GM19438 (cell line): ENCODE measurements around the gene ALPI.
"Not testable (repeated sequence)": the region's sequence is repeated elsewhere in the genome, so short reads cannot be mapped to it uniquely, and the experiment has no call there.

ENCODE experiments used
- ATAC-seq: cut with Tn5 transposase; IDR thresholded peaks from one replicate; pipeline ENCODE4 v1.9.1; 2021; ENCODE audit warnings: low read depth; ENCODE audit not compliant: unreplicated experiment

The ALPI gene

DNA sequence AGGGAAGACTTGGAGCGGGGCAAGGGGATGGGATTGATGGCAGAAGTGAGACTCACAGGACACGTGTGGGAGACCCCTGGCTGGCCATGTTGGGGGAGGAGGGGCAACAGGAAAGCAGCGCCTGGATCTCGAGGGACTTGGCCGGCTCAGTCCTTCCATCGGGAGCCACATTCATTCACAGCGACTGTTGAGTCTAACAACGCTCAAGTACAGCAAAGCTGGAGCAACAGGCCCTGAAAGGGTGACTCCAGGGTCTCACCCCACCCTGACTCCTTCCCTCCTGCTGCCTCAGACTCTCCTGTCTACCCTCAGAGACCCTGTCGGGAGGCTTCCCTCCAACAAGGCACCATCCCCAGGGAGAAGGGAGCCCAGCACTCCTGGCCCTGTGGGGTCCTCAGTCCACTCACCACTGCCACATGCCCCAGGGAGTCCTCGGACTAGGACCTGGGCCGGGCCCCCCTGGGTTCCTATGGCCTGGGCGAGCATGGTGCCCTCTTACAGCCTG lies 14.8 kb upstream of the ALPI start:
- no peak for ATAC-seq

DNA sequence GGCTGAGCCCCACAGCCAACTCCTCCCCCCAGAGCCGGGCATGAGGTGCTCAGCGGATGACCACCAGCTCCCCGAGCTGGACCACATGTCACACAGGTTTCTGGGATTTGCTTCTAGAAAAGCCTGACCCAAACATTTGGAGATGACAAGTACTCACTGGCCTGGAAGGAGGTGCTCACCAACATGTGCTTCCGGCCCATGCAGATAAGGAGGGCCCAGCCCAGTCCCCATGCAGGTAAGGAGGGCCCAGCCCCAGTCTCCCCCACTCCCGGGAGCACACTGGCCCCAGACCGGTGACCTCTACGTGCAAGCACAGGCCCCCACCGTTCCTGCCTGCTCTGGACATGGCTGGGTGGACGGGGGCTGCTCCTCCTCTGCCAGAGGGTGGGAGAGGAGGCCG lies 14.0 kb upstream of the ALPI start:
- not testable (repeated sequence) for ATAC-seq

DNA sequence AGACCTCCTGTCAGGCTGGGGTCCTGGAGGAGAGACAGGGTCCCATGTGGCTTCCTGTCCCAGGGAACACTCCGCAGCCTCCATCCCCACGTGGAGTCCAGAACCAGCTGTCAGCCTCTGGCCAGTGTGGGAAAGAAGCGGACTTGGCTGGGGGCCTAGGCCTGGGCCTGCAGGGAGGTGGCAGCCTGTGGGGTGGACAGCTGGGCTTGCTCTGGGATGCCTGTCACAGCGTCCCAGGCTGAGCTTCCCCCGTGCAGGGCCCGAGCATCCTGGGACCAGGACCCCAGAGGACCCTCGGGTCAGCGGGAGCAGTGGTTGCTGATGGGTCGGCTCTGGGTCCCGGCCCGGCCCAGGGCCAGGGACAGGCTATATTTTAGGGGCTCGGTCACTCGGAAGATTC lies 13.5 kb upstream of the ALPI start:
- not testable (repeated sequence) for ATAC-seq

DNA sequence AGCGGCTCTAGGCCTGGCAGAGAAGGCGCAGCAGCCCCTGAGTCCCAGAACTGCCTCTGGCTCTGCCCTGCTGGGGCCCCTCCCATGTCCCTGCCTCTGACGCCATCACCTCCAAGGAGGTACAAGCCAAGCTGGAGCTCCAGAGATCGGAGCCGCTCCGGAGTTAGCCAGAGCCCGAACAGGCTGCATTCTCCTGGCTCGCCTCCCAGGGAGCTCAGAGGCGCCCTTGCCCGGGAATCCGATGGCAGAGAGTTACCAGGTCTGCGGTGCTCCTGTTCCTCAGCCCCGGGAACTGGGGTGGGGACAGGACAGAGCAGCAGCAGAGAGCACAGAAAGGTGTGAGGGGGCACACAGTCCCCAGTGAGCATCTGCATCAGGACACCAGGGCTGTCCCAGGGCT lies 12.9 kb upstream of the ALPI start:
- ATAC-seq, result not testable (repeated sequence)

DNA sequence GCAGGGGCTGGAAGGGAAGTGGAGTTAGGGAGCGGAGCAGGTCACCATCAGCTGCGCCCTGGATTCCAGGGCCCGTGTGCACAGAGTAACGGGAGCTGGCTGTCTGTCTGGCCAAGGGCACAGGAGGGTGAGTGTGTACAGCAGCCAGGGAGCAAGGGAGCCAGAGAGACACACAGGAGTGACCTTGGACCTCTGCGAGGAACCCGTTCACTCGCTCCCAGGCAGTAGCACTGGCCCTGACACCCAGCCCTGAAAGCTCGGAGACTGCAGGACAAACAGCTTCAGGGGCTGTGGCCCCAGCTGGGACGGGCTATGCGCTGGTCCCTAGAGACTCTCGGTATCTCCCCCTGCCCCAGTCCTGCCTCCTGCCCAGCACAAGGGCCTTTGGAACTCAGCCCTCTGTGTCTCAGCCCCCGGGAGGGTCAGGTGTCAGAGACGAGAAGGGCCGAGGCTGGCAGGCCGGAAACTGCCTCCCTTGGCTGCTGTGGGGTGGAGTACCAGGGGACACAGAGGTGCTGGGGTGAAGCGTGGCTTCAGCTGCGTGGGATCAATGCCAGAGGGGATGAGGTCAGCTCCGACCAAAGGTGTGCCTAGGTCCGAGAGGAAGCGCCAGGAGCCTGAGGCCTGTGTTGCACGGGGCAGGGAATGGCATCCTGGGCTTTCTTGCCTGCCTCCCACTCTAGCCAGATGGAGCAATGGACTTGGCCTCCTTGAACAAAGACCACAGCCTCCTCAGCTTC lies 12.1 kb upstream of the ALPI start:
- not testable (repeated sequence) for ATAC-seq

DNA sequence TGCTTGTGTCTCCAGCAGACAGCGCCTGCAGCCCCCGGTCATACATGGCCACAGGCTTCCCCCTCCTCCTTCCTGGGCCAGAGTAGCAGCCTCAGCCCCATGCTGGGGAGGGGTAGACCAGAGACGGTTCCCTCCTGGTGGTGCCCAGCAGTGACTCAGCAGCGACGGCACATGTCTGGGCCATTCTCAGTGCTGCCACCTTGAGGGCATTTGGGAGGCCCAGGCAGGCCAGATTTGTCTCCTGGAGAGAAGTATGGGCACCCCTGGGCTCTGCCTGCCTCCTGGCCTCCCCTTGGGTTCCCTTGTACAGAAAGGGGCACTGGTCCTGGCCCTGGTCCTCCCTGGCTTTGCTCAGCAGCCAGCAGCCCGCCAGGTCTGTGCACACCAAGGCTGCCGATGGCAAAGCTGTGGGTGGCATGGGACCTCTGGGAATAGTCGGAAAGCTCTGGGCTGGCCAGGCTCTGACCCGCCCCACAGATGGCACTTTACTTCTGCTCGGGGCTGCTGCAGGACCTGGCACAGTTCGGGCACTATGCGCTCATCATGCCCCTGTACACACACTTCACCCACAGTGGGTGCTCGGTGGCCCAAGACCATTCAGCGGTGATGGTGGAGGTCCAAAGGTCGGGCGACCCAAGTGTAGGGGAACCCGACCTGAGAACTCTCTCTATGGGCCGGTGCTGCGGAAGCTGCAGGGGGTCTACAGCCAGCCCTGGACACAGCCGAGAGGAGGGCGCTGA lies 11.4 kb upstream of the ALPI start:
- no peak for ATAC-seq

DNA sequence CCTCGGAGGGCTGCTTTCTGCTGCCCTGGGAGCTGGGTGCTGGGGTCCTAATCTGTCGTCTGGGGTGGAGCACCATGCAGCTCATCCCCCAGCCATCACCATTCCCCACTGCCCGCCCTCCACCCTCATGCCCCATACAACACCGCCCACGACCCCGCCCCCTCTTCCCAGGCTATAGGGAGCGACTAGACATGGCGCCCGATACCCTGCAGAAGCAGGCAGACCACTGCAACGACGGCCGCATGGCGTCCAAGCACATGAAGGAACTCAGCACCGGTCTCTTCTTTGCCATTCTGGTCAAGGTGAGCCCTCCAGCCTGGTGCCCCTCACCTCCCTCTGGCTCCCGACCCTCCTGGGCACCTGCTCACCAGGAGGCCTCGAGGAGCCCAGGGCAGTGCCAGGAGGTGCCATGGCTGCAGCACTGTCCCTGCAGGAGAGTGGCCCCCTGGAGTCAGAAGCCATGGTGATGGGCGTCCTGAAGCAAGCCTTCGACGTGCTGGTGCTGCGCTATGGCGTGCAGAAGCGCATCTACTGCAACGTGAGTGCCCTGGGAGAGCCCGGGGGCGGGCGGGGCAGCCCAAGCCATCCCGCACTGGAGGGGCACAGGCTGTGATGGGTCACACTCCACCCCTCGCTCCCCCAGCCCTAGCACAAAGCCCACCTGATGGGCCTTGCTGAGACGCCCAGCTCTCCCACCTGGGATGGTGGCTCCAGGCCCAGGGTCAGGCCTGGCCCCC lies 10.6 kb upstream of the ALPI start:
- ATAC-seq, result not testable (repeated sequence)

DNA sequence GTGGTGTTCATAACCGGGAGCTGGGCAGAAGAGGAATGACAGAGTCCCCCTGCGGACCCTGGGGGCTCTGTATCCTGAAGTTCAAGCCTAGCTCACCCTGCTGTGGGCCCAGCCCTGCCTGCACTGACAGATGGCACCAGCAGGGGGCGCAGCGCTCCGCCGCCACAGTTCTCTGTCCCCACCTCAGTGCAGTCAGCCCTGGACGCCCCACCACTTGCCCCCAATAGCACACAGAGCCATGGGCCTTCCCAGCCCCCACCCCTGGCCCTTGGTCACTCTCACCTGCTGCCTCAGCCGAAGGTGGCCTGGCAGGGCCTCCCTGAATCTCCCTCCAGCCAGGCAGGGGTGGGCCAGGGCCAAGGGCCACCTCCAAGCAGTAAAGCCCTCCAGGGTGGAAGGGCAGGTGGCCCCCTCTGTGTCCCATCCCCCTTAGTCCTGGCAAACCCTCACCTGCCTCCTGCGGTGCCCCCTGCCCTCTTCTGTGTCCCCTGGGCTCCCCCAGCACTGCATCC lies 9.6 kb upstream of the ALPI start:
- not testable (repeated sequence) for ATAC-seq

DNA sequence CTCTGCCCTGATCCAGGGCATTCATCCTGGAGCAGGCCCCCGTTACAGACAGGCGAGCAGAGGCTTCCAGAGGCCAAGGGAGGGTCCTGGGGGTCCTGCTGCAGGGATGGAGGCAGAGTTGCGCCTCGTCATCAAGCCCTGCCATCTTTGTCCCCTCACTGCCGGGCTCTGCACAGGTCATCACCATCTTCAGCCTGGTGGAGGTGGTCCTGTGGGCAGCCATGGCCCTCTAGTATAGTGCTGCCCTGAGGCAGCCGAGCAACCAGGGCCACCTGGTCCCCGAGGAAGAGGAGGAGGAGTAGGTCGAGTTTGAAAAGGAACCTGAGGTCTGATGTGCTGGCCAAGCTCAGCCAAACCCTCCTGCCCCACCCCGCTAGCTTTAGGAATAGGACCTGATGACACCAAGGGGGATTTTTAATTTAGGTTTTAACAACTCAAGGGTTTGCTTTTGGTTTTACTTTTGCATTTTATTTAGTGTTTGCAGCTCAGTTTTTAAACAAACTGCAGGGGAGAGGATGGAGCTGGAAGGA lies 8.8 kb upstream of the ALPI start:
- no peak for ATAC-seq

DNA sequence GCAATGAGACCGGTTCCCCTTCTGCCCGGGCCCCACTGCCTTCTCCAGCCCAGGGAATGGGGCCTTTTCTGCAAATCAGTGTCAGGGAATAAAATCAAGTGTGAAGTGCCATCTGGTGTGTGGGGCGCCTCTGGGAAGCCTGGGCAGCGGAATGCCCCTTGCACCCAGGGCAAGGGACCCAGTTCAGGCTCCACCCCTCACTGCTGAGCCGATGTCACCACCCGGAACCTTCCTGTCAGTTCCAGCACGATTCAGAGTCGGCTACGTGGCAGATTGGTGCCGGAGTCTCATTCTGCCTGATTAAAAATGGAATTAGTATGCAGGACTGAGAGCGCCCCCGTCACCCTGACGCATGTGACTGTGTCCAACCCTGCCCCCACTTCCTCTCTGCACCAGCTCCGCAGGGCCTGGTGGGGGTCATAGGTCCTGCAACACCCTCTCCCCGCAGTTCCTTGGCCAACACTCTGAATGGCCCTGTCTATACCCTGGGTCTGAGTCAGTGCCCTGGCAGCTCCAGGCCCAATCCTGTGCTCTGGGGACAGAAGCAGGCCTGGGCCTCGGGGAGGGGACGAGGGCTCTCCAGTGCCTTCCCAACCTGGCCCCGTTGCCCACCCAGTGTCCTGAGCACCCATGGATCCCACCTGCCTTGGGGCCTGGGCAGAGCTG lies 8.2 kb upstream of the ALPI start:
- ATAC-seq, result no peak

DNA sequence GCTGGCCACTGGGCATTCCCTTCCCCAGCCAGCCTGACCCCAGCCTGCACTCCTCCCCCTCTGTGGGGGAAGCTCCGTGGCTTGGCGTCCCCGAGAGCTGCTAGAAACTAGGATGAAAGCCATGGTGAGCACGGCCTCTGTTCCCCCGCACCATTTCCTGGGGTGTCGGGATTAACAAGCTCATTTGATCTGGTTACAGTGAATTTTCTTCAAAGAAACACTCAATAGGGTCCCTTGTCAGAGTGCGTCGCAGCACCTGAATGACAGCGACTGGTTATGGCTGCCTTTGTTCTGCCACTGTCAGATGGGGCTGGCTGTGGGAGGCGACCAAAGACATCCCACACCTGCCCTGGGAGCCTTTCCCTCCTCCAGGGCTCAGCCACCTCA lies 7.7 kb upstream of the ALPI start:
- no peak for ATAC-seq

DNA sequence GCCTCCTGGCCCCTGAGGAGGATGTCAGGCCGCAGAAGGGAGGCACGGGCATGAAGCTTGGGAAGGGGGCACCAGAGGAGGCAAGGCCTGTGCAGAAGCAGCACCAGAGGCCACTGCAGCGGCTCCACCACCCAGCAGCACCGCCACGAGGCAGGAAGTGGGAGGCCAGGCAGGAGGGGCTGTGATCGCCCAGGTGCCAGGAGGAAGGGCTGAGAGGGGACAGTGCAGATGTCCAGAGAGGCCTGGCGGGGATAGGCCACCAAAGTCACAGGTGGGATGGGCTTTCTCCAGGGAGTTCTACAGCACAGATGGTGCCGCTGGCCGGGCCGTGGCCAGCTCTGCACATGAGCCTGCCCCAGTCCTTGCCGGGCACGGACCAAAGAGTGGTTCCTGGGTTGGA lies 6.0 kb upstream of the ALPI start:
- ATAC-seq, result no peak

DNA sequence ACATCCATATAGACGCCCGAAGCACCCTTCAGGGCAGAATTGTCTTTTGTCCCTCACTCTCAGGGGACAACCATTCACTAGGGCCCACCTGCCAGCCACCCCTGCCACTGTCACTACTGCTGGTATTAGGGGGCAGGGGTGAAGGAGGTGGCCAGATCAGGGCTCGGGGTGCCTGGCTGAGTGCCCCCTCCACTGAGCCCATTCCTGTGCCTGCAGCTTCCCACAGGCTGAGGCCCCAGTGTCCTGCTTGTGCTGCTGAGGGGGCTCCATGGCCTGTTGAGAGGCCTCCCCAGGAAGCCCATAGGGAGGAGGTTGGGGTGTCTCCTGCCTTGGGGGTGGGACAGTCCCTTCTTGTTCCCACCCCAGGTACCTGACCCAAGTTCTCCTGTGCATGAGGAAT lies 4.3 kb upstream of the ALPI start:
- ATAC-seq, result not testable (repeated sequence)

DNA sequence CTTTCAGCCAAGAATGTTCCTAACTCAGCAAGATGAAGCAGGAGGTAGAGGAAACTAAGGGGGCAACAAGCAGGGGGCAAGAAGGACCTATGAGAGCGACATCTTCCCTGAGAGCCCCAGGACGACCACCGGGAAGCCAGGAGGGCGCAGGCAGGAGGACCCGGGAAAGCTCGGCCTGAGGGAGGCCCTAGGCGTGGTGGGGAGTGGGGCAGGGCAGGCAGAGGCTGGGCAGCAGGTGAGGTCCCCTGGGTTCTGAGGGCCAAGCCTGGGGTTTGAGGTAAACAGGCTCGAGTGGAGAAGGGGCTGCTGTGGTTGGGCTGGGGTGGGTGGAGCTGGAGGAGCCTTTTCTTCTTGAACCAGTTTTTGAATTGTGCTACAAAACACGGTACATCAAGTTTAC lies 1.3 kb upstream of the ALPI start:
- no peak for ATAC-seq

DNA sequence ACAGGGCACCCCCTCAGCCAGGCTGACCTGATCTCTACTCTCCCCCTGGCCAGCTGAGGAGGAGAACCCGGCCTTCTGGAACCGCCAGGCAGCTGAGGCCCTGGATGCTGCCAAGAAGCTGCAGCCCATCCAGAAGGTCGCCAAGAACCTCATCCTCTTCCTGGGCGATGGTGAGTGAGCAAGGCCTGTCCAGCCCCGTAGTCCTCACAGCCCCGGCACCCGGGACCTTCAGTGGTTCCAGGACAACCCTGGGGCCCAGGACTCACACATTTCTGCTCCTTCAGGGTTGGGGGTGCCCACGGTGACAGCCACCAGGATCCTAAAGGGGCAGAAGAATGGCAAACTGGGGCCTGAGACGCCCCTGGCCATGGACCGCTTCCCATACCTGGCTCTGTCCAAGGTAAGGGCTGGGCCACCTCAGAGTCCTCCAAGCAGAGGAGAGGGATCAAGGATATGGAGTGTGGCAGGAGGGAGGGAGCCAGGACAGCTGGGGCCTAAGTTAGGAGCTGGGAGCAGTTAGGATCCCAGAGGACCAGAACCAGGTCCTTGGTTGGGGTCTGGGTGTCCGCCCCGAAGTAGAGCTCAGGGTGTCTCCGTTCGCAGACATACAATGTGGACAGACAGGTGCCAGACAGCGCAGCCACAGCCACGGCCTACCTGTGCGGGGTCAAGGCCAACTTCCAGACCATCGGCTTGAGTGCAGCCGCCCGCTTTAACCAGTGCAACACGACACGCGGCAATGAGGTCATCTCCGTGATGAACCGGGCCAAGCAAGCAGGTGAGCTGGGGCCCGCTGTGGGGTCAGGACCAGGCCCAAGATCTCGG lies 555 bp downstream of the ALPI start:
- no peak for ATAC-seq

DNA sequence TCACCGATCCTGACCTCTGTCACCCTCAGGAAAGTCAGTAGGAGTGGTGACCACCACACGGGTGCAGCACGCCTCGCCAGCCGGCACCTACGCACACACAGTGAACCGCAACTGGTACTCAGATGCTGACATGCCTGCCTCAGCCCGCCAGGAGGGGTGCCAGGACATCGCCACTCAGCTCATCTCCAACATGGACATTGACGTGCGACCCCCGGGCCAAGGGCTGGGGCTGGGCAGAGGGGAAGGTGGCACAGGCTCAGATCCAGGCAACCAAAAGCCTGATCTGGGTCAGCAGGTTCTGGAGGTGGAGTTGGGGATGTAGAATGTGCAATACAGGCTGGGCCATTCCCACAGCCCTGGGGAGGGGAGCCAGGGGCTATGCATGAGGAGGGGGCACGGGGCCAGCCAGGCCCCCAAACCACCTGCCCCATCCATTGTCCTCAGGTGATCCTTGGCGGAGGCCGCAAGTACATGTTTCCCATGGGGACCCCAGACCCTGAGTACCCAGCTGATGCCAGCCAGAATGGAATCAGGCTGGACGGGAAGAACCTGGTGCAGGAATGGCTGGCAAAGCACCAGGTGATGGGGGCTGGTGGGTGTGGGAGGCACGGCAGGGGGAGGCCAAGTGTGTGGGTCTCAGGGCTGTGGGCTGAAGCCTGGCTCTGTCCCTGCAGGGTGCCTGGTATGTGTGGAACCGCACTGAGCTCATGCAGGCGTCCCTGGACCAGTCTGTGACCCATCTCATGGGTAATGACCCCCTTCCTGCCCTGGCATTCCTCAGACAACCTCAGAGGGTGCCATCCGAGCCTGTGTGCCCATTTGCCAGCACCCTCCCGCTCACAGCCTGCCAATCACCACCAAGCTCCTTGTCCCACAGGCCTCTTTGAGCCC lies 1.4 kb downstream of the ALPI start:
- no peak for ATAC-seq

DNA sequence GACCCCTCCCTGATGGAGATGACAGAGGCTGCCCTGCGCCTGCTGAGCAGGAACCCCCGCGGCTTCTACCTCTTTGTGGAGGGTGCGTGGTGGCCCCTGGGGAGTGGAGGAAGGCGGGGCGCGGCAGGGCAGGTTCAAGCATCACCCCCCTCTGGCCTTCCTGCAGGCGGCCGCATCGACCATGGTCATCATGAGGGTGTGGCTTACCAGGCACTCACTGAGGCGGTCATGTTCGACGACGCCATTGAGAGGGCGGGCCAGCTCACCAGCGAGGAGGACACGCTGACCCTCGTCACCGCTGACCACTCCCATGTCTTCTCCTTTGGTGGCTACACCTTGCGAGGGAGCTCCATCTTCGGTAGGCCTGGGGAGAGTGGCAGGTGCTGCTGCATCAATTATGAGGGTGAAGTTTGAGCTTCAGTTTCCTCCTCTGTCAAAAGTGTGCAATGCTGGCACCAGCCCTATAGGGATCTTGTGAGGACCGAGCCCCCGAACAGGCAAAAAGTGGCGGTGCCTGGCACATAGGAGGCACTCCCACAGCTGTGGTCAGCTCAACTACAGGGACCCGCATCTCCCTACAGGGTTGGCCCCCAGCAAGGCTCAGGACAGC lies 2.2 kb downstream of the ALPI start:
- no peak for ATAC-seq
